ENCODE data around the gene NANOS2. TPM values are rescaled to one million over a fixed set of nuclear protein-coding genes. Genes with fewer than 3 reads are reported as not detected.

Gene NANOS2
- total RNA-seq (not detected), polyA plus RNA-seq (not detected)
- long read RNA-seq, donor 1, result 0 reads
- long read RNA-seq, donor 2, result 0 reads

DNA sequence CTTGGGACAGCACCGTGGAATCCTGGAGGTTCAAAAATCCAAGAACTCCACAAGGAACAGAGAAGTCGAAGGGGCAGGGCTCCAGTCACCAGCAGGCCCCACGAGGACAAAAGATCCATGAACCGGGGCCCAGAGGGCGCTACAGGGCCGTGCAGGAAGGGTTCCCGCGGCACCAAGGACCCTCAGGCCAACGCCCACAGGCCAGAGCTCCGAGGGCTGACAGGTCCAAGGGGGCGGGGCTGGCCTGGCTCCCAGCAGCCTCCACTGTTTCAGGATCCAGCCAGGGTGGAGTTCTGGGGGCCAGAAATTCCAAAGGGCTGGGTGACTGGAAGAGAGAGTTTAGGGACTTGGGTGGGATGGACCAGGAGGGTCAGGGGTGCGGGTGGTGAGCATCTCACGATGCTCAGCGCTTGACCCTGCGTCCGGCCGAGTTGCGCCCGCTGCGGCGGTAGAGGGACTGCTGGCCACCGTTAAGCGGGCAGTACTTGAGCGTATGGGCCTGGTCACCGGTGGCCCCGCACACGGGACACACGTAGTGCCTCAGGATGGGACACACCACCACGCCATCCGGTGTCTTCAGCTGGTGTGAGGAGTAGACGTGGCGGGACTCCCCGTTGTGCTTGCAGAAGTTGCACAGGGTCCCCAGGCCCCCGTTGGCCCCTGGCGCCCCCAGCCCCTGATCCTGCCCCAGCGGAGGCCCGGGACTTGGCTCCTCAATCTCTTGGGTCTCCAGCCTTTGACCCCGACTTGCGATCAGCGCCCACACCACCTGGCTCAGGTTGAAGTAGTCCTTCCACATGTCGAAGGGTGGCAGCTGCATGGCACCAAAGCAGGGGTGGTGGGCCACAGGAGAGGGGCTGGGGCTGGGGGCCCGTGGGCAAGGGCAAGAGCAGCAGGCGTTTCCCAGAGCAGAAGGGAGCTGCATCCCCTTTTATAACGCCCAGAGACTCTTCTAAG, at the start of gene NANOS2:
TSS of gene NANOS2 (minus strand) at position 905 of the 957 bp plus-strand sequence. CDS start at position 820, 85 bp downstream.
- intact Hi-C loops (cut with DNase I; ENCODE audit: low total_unique reads), result no loop called here
- Histone ChIP-seq H3K27me3 (replicated peaks in 1 of 7) (peaks cover 0 to 64% (median 0%) of the 10 kb centered on the region in 7 donors), H3K4me1 (no peaks in the 10 kb centered on the region), H3K9me3 (no peaks in the 10 kb centered on the region), H3K36me3 (no peaks in the 10 kb centered on the region), H3K27ac (no peak within 1 kb of the TSS), H3K4me3 (no peak within 1 kb of the TSS)
- TF ChIP-seq POLR2AphosphoS5 (IDR thresholded peaks at IDR 0.05), result no peak
- TF ChIP-seq, protein P1, sequence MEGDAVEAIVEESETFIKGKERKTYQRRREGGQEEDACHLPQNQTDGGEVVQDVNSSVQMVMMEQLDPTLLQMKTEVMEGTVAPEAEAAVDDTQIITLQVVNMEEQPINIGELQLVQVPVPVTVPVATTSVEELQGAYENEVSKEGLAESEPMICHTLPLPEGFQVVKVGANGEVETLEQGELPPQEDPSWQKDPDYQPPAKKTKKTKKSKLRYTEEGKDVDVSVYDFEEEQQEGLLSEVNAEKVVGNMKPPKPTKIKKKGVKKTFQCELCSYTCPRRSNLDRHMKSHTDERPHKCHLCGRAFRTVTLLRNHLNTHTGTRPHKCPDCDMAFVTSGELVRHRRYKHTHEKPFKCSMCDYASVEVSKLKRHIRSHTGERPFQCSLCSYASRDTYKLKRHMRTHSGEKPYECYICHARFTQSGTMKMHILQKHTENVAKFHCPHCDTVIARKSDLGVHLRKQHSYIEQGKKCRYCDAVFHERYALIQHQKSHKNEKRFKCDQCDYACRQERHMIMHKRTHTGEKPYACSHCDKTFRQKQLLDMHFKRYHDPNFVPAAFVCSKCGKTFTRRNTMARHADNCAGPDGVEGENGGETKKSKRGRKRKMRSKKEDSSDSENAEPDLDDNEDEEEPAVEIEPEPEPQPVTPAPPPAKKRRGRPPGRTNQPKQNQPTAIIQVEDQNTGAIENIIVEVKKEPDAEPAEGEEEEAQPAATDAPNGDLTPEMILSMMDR (IDR thresholded peaks at IDR 0.05 in 8 of 11, conservative IDR thresholded peaks at IDR 0.05 in 3 of 11), result no peak
- TF ChIP-seq POLR2A (IDR thresholded peaks at IDR 0.05), result no peak
- no peak for DNase-seq
- WGBS, 5 donors, result 49 to 67% (median 59%) methylated on average over 31 to 44 of the region's 44 CpGs

DNA sequence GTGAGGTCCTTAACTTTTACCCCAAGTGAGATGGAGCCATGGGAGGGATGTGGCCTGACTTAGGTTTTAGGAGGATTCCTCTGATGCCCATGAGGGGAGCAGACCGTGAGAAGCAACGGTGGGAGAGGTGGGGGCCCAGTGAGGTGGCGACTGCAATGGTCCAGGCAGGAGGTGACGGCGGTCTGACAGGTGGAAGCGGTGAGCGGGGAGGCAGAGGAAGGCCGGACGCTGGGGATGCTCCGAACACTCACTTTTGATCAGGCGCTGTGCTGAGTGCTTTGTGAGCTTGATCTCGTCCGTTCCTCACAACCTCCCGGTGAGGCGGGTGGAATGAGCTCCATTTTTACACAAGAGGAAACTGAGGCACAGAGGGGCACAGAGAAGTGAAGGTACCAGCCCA, 47.4 kb upstream of the NANOS2 start:
- no peak overlapping the region for H3K4me3 ChIP-seq
- no peak for DNase-seq
- 84 to 92% (median 89%) methylated on average over 15 of the region's 15 CpGs for WGBS, 5 donors

DNA sequence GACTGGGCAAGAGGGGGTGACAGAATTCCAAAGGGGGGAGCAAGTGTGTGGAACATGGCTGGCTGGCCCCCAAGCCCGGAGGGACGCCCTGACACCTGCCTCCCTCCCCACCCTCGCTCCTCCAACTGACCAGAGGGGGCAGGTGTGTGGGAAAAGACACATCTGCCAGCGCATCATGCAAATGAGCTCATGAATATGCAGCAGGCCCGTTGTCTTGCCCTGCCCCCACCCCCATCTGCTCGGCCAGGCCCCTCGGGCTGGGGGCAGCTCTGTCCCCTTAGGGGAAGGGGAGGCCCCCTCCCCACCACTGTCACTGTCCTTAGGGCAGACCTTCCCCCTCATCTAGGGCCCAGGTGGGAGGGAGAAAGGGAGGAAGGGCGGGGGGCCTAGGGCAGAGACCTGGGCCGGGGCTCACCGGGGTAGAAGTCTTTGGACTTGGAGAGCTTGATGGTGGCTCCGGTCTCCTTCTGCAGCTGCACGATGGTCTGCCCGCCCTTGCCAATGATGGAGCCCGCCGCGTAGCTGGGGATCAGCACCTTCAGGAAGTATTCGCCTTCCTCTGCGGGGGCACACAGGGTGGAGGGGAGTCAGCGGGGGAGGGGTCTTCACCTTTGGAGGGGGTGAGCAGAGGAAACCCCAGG, 46.1 kb upstream of the NANOS2 start:
- no peak for TF ChIP-seq POLR2A (IDR thresholded peaks at IDR 0.05)
- TF ChIP-seq, protein P1 (IDR thresholded peaks at IDR 0.05 in 8 of 11, conservative IDR thresholded peaks at IDR 0.05 in 3 of 11), result no peak
- TF ChIP-seq POLR2AphosphoS5 (IDR thresholded peaks at IDR 0.05), result no peak
- Histone ChIP-seq H3K27ac (no peak overlapping the region), H3K27me3 (replicated peaks in 1 of 7) (peaks cover 0 to 81% (median 6%) of the 10 kb centered on the region in 7 donors), H3K36me3 (no peaks in the 10 kb centered on the region), H3K4me3 (no peak overlapping the region), H3K9me3 (no peaks in the 10 kb centered on the region), H3K4me1 (peaks cover 0 to 21% (median 1%) of the 10 kb centered on the region in 6 donors)
- intact Hi-C loops (cut with DNase I; ENCODE audit: low total_unique reads), result no loop called here
- no peak for DNase-seq
- 30 to 40% (median 35%) methylated on average over 13 to 19 of the region's 19 CpGs for WGBS, 5 donors

More for the DNA sequence above, 47.4 kb upstream of the NANOS2 start:
- H3K36me3 ChIP-seq, result no peaks in the 10 kb centered on the region
- peaks cover 0 to 81% (median 6%) of the 10 kb centered on the region in 7 donors for H3K27me3 ChIP-seq (replicated peaks in 1 of 7)
- intact Hi-C loops (cut with DNase I; ENCODE audit: low total_unique reads), result no loop called here
- H3K9me3 ChIP-seq, result no peaks in the 10 kb centered on the region
- H3K27ac ChIP-seq, result no peak overlapping the region
- TF ChIP-seq, protein P1 (IDR thresholded peaks at IDR 0.05 in 8 of 11, conservative IDR thresholded peaks at IDR 0.05 in 3 of 11), result no peak
- no peak for TF ChIP-seq POLR2AphosphoS5 (IDR thresholded peaks at IDR 0.05)
- H3K4me1 ChIP-seq, result peaks cover 0 to 12% (median 0%) of the 10 kb centered on the region in 6 donors

Measured in spleen (tissue), 13 donors.